ENCODE measurements around the gene HAVCR2.

The HAVCR2 gene

GRCh38 chr5:157086751-157087359 lies 22.0 kb downstream of the HAVCR2 start:
- Histone ChIP-seq H3K4me1 (ENCODE audit: control insufficient read depth, insufficient read depth, low read length) (no peaks in the 10 kb centered on the region), H3K9ac (ENCODE audit: low read length) (no peak overlapping the region), H3K9me3 (ENCODE audit: control insufficient read depth, insufficient read depth, low read depth, low read length) (no peaks in the 10 kb centered on the region), H3K36me3 (ENCODE audit: control insufficient read depth, insufficient read depth, low read length) (no peaks in the 10 kb centered on the region), H3K27me3 (ENCODE audit: control insufficient read depth, insufficient read depth, low read length) (no peaks in the 10 kb centered on the region), H3K4me3 (ENCODE audit: low read depth, low read length) (no peak overlapping the region), H3K27ac (ENCODE audit: low read depth, low read length) (no peak overlapping the region)

GRCh38 chr5:157085930-157086329 lies 22.9 kb downstream of the HAVCR2 start:
- Histone ChIP-seq H3K4me3 (ENCODE audit: low read depth, low read length) (no peak overlapping the region), H3K27me3 (ENCODE audit: control insufficient read depth, insufficient read depth, low read length) (no peaks in the 10 kb centered on the region), H3K9ac (ENCODE audit: low read length) (no peak overlapping the region), H3K4me1 (ENCODE audit: control insufficient read depth, insufficient read depth, low read length) (no peaks in the 10 kb centered on the region), H3K9me3 (ENCODE audit: control insufficient read depth, insufficient read depth, low read depth, low read length) (no peaks in the 10 kb centered on the region), H3K27ac (ENCODE audit: low read depth, low read length) (no peak overlapping the region), H3K36me3 (ENCODE audit: control insufficient read depth, insufficient read depth, low read length) (no peaks in the 10 kb centered on the region)

DNA sequence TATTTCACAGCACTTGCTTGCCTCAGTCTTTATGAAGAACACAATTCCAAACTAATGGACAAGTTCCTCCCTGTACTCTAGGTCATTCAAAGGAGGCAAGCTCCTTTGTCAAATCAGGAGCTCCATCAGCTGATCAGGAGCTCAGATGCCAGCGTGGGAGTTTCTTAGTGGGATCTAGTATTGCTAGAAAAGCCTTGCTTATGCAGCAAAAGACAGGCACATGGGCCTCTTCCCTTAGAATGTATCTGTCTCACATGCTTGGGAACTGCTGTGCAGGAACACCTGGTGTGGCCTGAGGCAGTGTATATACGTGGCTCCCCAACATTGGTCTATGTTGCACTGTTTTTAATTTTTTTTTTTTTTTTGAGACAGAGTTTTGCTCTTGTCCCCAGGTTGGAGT lies 28.6 kb downstream of the HAVCR2 start:
- H3K4me1 ChIP-seq (ENCODE audit: control insufficient read depth, insufficient read depth, low read length), result no peaks in the 10 kb centered on the region
- no peak overlapping the region for H3K27ac ChIP-seq (ENCODE audit: low read depth, low read length)
- H3K27me3 ChIP-seq (ENCODE audit: control insufficient read depth, insufficient read depth, low read length), result no peaks in the 10 kb centered on the region
- no peak overlapping the region for H3K4me3 ChIP-seq (ENCODE audit: low read depth, low read length)
- H3K36me3 ChIP-seq (ENCODE audit: control insufficient read depth, insufficient read depth, low read length), result no peaks in the 10 kb centered on the region
- no peaks in the 10 kb centered on the region for H3K9me3 ChIP-seq (ENCODE audit: control insufficient read depth, insufficient read depth, low read depth, low read length)
- H3K9ac ChIP-seq (ENCODE audit: low read length), result no peak overlapping the region

GRCh38 chr5:157076558-157076957 lies 32.3 kb downstream of the HAVCR2 start:
- H3K27ac ChIP-seq (ENCODE audit: low read depth, low read length), result no peak overlapping the region
- H3K9me3 ChIP-seq (ENCODE audit: control insufficient read depth, insufficient read depth, low read depth, low read length), result no peaks in the 10 kb centered on the region
- no peaks in the 10 kb centered on the region for H3K27me3 ChIP-seq (ENCODE audit: control insufficient read depth, insufficient read depth, low read length)
- H3K9ac ChIP-seq (ENCODE audit: low read length), result no peak overlapping the region
- no peaks in the 10 kb centered on the region for H3K36me3 ChIP-seq (ENCODE audit: control insufficient read depth, insufficient read depth, low read length)
- no peak overlapping the region for H3K4me3 ChIP-seq (ENCODE audit: low read depth, low read length)
- H3K4me1 ChIP-seq (ENCODE audit: control insufficient read depth, insufficient read depth, low read length), result no peaks in the 10 kb centered on the region

- Histone ChIP-seq H3K27ac (ENCODE audit: low read depth, low read length) (no peak overlapping the region), H3K27me3 (ENCODE audit: control insufficient read depth, insufficient read depth, low read length) (no peaks in the 10 kb centered on the region), H3K4me1 (ENCODE audit: control insufficient read depth, insufficient read depth, low read length) (no peaks in the 10 kb centered on the region)
Observed at GRCh38 chr5:157072508-157072907, 36.3 kb downstream of the HAVCR2 start.

GRCh38 chr5:157069949-157070348 lies 38.9 kb downstream of the HAVCR2 start:
- no peaks in the 10 kb centered on the region for H3K9me3 ChIP-seq (ENCODE audit: control insufficient read depth, insufficient read depth, low read depth, low read length)

More at GRCh38 chr5:157072508-157072907, 36.3 kb downstream of the HAVCR2 start:
- Histone ChIP-seq H3K9ac (ENCODE audit: low read length) (no peak overlapping the region), H3K4me3 (ENCODE audit: low read depth, low read length) (no peak overlapping the region), H3K9me3 (ENCODE audit: control insufficient read depth, insufficient read depth, low read depth, low read length) (no peaks in the 10 kb centered on the region), H3K36me3 (ENCODE audit: control insufficient read depth, insufficient read depth, low read length) (no peaks in the 10 kb centered on the region)

DNA sequence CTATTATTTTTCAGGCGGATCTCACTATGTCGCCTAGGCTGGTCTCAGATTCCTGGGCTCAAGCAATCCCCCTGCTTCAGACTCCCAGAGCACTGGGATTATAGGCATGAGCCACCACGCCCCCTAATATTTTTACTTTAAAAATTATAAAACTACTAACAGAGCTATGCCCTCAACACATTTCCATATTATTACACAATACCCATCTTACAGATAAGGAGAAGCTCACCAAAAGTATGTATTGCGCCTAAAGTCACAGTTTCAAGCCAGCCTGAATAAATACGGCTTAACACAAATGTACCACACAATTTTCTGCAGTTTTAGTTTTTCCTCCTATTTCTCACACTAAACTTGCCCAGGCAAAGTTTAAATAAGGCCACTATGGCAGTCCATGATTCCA lies 40.1 kb downstream of the HAVCR2 start:
- Histone ChIP-seq H3K27ac (ENCODE audit: low read depth, low read length) (no peak overlapping the region), H3K4me3 (ENCODE audit: low read depth, low read length) (no peak overlapping the region), H3K4me1 (ENCODE audit: control insufficient read depth, insufficient read depth, low read length) (no peaks in the 10 kb centered on the region), H3K36me3 (ENCODE audit: control insufficient read depth, insufficient read depth, low read length) (no peaks in the 10 kb centered on the region), H3K9me3 (ENCODE audit: control insufficient read depth, insufficient read depth, low read depth, low read length) (no peaks in the 10 kb centered on the region), H3K27me3 (ENCODE audit: control insufficient read depth, insufficient read depth, low read length) (no peaks in the 10 kb centered on the region), H3K9ac (ENCODE audit: low read length) (no peak overlapping the region)

More at GRCh38 chr5:157069949-157070348, 38.9 kb downstream of the HAVCR2 start:
- no peak overlapping the region for H3K9ac ChIP-seq (ENCODE audit: low read length)
- H3K27ac ChIP-seq (ENCODE audit: low read depth, low read length), result no peak overlapping the region
- no peak overlapping the region for H3K4me3 ChIP-seq (ENCODE audit: low read depth, low read length)
- no peaks in the 10 kb centered on the region for H3K36me3 ChIP-seq (ENCODE audit: control insufficient read depth, insufficient read depth, low read length)
- no peaks in the 10 kb centered on the region for H3K4me1 ChIP-seq (ENCODE audit: control insufficient read depth, insufficient read depth, low read length)
- no peaks in the 10 kb centered on the region for H3K27me3 ChIP-seq (ENCODE audit: control insufficient read depth, insufficient read depth, low read length)

DNA sequence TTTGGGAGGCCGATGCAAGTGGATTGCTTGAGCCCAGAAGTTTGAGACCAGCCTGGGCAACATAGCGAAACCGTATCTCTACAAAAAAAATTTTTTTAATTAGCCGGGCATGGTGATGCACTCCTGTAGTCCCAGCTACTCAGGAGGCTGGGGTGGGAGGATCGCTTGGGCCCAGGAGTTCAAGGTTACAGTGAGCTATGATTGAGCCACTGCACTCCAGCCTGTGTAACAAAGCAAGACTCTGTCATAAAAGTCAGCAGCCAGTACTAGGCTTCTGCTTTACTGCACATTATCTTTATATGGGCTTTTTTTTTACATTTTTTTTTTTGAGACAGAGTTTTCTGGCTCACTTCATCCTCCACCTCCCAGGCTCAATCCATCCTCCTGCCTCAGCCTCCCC lies 40.5 kb downstream of the HAVCR2 start:
- H3K4me1 ChIP-seq (ENCODE audit: control insufficient read depth, insufficient read depth, low read length), result no peaks in the 10 kb centered on the region
- H3K36me3 ChIP-seq (ENCODE audit: control insufficient read depth, insufficient read depth, low read length), result no peaks in the 10 kb centered on the region
- no peaks in the 10 kb centered on the region for H3K9me3 ChIP-seq (ENCODE audit: control insufficient read depth, insufficient read depth, low read depth, low read length)
- no peaks in the 10 kb centered on the region for H3K27me3 ChIP-seq (ENCODE audit: control insufficient read depth, insufficient read depth, low read length)
- no peak overlapping the region for H3K9ac ChIP-seq (ENCODE audit: low read length)
- H3K4me3 ChIP-seq (ENCODE audit: low read depth, low read length), result no peak overlapping the region
- H3K27ac ChIP-seq (ENCODE audit: low read depth, low read length), result no peak overlapping the region

DNA sequence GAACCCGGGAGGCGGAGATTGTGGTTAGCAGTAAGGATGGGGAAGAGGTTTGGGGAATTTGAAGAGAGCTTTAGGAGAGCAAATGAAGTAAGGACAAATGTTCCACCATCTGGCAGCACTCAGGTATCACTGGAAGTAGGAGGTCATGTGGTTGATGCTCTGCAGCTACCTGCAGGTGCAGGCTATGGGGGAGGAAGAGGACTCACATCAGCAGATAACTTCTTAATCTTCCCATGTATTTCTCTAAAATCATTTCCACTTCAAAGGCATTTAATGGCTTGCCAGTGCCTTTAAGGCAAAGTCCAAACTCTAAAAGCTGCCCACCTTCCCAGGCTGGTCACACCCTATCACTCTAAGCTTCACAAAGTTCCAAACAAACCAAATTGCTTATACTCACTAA lies 41.8 kb downstream of the HAVCR2 start:
- H3K4me3 ChIP-seq (ENCODE audit: low read depth, low read length), result no peak overlapping the region
- H3K27ac ChIP-seq (ENCODE audit: low read depth, low read length), result no peak overlapping the region
- H3K36me3 ChIP-seq (ENCODE audit: control insufficient read depth, insufficient read depth, low read length), result no peaks in the 10 kb centered on the region
- no peak overlapping the region for H3K9ac ChIP-seq (ENCODE audit: low read length)
- H3K27me3 ChIP-seq (ENCODE audit: control insufficient read depth, insufficient read depth, low read length), result no peaks in the 10 kb centered on the region
- no peaks in the 10 kb centered on the region for H3K4me1 ChIP-seq (ENCODE audit: control insufficient read depth, insufficient read depth, low read length)
- no peaks in the 10 kb centered on the region for H3K9me3 ChIP-seq (ENCODE audit: control insufficient read depth, insufficient read depth, low read depth, low read length)

DNA sequence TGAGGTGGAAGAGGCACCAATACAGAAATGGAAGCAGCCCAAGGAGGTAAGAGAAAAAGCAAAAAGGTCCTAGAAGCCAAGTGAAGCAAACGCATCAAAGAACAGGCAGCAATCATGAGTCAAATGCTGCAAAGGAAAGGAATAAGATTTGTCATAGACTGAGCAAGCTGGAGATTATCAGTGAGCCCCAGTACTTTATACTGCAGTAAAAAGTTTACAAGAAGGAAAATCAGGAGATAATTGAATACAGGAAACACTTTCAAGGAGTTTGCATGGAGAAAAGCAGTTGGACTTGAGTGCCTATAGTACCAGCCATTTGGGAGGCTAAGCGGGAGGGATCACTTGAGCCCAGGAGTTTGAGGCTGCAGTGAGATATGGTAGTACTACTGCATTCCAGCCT lies 42.8 kb downstream of the HAVCR2 start:
- no peaks in the 10 kb centered on the region for H3K9me3 ChIP-seq (ENCODE audit: control insufficient read depth, insufficient read depth, low read depth, low read length)
- no peaks in the 10 kb centered on the region for H3K27me3 ChIP-seq (ENCODE audit: control insufficient read depth, insufficient read depth, low read length)
- H3K27ac ChIP-seq (ENCODE audit: low read depth, low read length), result no peak overlapping the region
- no peaks in the 10 kb centered on the region for H3K36me3 ChIP-seq (ENCODE audit: control insufficient read depth, insufficient read depth, low read length)
- H3K4me3 ChIP-seq (ENCODE audit: low read depth, low read length), result no peak overlapping the region
- no peak overlapping the region for H3K9ac ChIP-seq (ENCODE audit: low read length)
- H3K4me1 ChIP-seq (ENCODE audit: control insufficient read depth, insufficient read depth, low read length), result no peaks in the 10 kb centered on the region

DNA sequence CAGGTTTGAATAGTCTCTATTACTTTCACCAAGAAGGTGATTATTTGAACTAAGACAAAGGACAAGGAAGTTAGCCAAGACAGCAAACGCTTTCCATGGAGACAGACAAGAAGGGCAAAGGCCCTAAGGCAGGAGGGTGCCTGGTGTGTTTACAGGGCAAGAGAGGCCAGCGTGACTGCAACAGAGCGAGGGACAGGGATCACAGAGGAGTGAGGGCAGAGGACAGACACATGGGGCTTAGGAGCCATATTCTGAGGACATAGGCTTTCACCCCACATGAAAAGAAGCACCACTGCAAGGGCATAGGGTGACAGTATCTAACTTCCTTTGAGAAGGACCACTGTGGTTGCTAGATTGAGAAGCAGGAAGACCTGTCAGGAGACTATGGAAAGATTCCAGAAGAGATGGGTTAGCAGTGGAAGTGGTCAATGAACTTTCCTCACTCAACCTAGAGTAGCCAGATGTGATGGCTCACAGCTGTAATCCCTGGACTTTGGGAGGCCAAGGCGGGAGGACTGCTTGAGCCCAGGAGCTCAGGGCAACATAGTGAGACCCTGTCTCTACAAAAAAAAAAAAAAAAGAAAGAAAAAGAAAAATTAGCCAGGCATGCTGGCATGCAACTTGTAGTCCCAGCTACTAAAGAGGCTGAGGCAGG lies 44.9 kb downstream of the HAVCR2 start:
- Histone ChIP-seq H3K9me3 (ENCODE audit: control insufficient read depth, insufficient read depth, low read depth, low read length) (no peaks in the 10 kb centered on the region), H3K4me1 (ENCODE audit: control insufficient read depth, insufficient read depth, low read length) (no peaks in the 10 kb centered on the region), H3K36me3 (ENCODE audit: control insufficient read depth, insufficient read depth, low read length) (no peaks in the 10 kb centered on the region), H3K4me3 (ENCODE audit: low read depth, low read length) (no peak overlapping the region), H3K27me3 (ENCODE audit: control insufficient read depth, insufficient read depth, low read length) (no peaks in the 10 kb centered on the region), H3K9ac (ENCODE audit: low read length) (no peak overlapping the region), H3K27ac (ENCODE audit: low read depth, low read length) (no peak overlapping the region)
